Measurements from ENCODE around the gene DOCK7.

Gene DOCK7

DNA sequence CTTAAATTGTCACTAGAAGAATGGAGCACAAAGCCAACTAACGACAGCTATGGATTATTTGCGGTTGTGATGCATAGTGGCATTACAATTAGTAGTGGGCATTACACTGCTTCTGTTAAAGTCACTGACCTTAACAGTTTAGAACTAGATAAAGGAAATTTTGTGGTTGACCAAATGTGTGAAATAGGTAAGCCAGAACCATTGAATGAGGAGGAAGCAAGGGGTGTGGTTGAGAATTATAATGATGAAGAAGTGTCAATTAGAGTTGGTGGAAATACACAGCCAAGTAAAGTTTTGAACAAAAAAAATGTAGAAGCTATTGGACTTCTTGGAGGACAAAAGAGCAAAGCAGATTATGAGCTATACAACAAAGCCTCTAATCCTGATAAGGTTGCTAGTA is 237.9 kb downstream of the DOCK7 start:
- no peak overlapping the region for H3K4me3 Mint-ChIP-seq

DNA sequence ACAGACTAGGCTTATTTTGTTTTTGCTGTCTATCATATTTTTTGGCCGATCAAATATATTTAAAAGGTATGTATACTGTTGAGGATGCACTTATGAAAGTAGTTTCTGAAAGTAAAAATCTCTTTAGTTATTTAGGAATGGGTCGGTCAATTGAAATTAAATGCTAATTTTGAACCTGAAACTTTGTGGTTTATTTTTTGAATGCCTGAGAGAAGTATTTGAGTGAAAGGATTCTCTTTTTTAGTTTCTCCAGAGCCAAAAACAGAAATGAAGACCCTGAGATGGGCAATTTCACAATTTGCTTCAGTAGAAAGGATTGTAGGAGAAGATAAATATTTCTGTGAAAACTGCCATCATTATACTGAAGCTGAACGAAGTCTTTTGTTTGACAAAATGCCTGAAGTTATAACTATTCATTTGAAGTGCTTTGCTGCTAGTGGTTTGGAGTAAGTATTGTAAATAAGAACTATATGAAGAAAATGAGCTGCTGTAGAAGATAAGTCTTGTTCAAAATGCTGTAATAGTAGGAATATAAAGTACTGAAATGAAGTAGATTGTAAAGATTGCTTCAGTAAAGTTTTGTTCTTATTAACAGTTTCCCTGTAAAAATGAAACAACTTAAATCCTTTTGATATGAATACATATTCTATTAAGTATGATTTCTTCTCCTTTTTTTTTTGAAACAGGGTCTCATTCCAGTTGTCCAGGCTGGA is 239.8 kb downstream of the DOCK7 start:
- peaks cover 35% of the 10 kb centered on the region for H3K4me1 Mint-ChIP-seq
- no peaks in the 10 kb centered on the region for H3K27me3 Mint-ChIP-seq
- CTCF ChIA-PET, result interaction anchor here (0.7 kb wide), 1 partner anchor 48 kb away, joined by 3 read pairs; no protein-coding TSS in a partner anchor
- no peaks in the 10 kb centered on the region for H3K9me3 Mint-ChIP-seq
- DNase-seq, result no peak
- H3K27ac Mint-ChIP-seq, result no peak overlapping the region
- H3K4me3 Mint-ChIP-seq, result no peak overlapping the region
- H3K36me3 Mint-ChIP-seq, result peaks cover 60% of the 10 kb centered on the region

More for the DNA sequence above, 237.9 kb downstream of the DOCK7 start:
- Mint-ChIP-seq H3K9me3 (no peaks in the 10 kb centered on the region), H3K4me1 (peaks cover 31% of the 10 kb centered on the region), H3K36me3 (peaks cover 59% of the 10 kb centered on the region), H3K27ac (peak overlapping the region; percentile 56), H3K27me3 (no peaks in the 10 kb centered on the region)
- CTCF ChIA-PET, result no interaction called here
- no peak for DNase-seq

DNA sequence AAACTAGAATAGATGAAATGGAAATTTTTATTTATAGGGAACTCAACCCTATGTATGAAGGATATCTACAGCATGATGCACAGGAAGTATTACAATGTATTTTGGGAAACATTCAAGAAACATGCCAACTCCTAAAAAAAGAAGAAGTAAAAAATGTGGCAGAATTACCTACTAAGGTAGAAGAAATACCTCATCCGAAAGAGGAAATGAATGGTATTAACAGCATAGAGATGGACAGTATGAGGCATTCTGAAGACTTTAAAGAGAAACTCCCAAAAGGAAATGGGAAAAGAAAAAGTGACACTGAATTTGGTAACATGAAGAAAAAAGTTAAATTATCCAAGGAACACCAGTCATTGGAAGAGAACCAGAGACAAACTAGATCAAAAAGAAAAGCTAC is 243.5 kb downstream of the DOCK7 start:
- DNase-seq, result no peak
- Mint-ChIP-seq H3K4me1 (peaks cover 49% of the 10 kb centered on the region), H3K9me3 (no peaks in the 10 kb centered on the region), H3K4me3 (no peak overlapping the region), H3K27ac (no peak overlapping the region), H3K36me3 (peaks cover 70% of the 10 kb centered on the region), H3K27me3 (no peaks in the 10 kb centered on the region)
- CTCF ChIA-PET, result no interaction called here

DNA sequence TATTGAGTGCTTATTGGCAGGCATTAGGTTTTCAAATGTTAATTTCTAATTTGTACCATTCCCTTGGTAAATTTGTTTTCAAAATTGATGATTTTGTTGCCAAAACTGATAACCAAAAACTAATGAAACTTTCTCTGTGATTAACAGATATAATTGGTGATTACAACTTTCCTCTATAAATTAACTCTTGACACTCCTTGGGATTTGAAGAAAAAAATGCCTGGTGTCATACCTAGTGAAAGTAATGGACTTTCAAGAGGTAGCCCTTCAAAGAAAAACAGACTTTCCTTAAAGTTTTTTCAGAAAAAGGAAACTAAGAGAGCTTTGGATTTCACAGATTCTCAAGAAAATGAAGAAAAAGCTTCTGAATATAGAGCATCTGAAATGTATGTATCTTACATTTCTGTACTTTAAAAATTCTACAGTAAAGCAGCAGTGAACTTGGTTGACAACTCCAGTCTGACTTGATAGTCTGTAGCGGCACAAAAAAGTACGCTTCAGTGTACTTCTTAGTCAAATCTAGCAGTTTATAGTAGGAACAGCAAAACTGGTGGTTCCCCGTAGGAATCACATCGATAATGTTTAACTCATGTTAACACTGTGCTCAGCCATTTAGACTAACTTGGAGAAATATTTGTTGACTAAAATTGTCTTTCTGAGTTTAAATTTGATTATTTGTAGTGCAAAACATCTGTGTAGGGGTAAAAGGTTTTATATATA is 248.4 kb downstream of the DOCK7 start:
- Mint-ChIP-seq H3K9me3 (no peaks in the 10 kb centered on the region), H3K36me3 (peaks cover 44% of the 10 kb centered on the region), H3K27me3 (no peaks in the 10 kb centered on the region), H3K4me1 (peaks cover 47% of the 10 kb centered on the region), H3K27ac (peak overlapping the region; percentile 70), H3K4me3 (peak overlapping the region; percentile 86)
- no peak for DNase-seq
- CTCF ChIA-PET, result interaction anchor here (1.3 kb wide), 1 partner anchor 307 kb away, joined by 5 read pairs; no protein-coding TSS in a partner anchor

GRCh38 chr1:62438163-62438562 is 250.0 kb downstream of the DOCK7 start:
- DNase-seq, result no peak
- Mint-ChIP-seq H3K9me3 (no peaks in the 10 kb centered on the region), H3K4me1 (peaks cover 48% of the 10 kb centered on the region), H3K4me3 (peak overlapping the region; percentile 86), H3K27me3 (no peaks in the 10 kb centered on the region), H3K36me3 (peaks cover 39% of the 10 kb centered on the region), H3K27ac (peak overlapping the region; percentile 88)
- CTCF ChIA-PET, result no interaction called here

DNA sequence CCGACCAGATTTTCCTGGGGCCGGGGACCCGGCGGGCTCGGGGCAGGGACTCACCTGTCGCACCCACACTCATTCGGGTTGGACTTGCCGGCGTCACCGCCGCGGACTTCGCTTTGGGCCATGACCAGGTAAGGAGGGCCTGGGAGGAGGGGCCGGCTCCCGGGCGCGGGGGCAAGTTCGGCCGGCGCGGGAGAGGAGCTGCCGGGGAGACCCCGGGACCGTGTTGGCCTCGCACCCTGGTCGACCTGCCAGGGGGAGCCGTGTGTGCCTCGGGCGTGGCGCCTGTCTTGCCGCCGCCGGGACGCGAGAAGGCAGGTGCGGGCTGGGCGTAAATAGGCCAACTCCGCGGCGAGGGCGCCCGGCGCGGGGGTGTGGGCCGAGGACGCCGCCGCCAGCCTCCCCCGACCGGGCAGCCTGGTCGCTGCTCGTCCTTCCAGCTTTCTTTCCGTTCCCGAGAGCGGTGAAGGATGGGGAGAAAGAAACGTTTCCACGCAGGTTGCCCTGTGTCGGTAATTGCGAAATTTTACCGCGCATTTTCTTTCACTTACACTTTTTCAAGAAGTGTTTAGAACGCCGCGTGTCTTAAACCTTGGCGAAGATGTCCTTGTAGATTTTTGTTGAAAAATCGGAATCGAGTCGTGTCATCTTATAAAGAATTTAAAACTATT is 250.8 kb downstream of the DOCK7 start:
- Mint-ChIP-seq H3K4me1 (peaks cover 48% of the 10 kb centered on the region), H3K27me3 (peaks cover 4% of the 10 kb centered on the region), H3K4me3 (peak overlapping the region; percentile 86), H3K36me3 (peaks cover 35% of the 10 kb centered on the region), H3K9me3 (no peaks in the 10 kb centered on the region), H3K27ac (peak overlapping the region; percentile 100)
- CTCF ChIA-PET, result no interaction called here
- DNase-seq, result no peak

- Mint-ChIP-seq H3K27me3 (peaks cover 5% of the 10 kb centered on the region), H3K4me3 (peak within 1 kb of the TSS; percentile 86), H3K9me3 (no peaks in the 10 kb centered on the region), H3K27ac (peak within 1 kb of the TSS; percentile 100), H3K36me3 (peaks cover 30% of the 10 kb centered on the region), H3K4me1 (peaks cover 43% of the 10 kb centered on the region)
- DNase-seq, result peak; percentile 99
- CTCF ChIA-PET, result no interaction called here
These were observed 251.5 kb downstream of the DOCK7 start, which contains the start of gene USP1 for GRCh38 chr1:62436466-62437272. Gene USP1, plus strand, starts transcription at chr1:62437049. Its CDS starts 2,819 bp downstream, at chr1:62439868.

DNA sequence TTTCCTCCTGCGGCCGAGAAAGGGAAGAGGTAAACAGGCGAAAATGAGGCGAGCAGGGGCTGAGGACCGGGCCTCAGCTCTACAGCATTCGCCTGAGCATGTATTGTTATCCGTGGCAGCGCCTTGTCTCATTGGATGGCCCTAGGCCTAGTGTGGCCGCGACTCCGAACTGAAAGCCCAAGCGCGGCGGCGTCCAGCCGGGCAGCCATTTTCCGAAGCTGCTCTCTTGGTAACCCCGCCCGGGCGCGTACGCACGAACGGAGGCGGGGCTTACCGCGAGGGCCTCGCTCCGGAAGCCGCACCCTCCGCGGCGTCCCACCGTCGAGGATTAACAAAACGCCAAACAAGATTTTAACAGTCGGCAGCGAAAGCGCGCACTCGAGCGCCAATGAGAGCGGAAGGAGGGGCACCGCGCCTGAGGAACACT is 252.1 kb downstream of the DOCK7 start:
- H3K36me3 Mint-ChIP-seq, result peaks cover 24% of the 10 kb centered on the region
- H3K9me3 Mint-ChIP-seq, result no peaks in the 10 kb centered on the region
- H3K27me3 Mint-ChIP-seq, result peaks cover 5% of the 10 kb centered on the region
- CTCF ChIA-PET, result interaction anchor here (1.2 kb wide), 1 partner anchor 310 kb away, joined by 3 read pairs; no protein-coding TSS in a partner anchor
- H3K4me1 Mint-ChIP-seq, result peaks cover 37% of the 10 kb centered on the region
- H3K27ac Mint-ChIP-seq, result peak overlapping the region; percentile 100
- peak overlapping the region; percentile 86 for H3K4me3 Mint-ChIP-seq
- DNase-seq, result no peak

GRCh38 chr1:62435231-62436038 is 252.8 kb downstream of the DOCK7 start:
- peaks cover 17% of the 10 kb centered on the region for H3K36me3 Mint-ChIP-seq
- H3K9me3 Mint-ChIP-seq, result no peaks in the 10 kb centered on the region
- H3K27me3 Mint-ChIP-seq, result peaks cover 8% of the 10 kb centered on the region
- CTCF ChIA-PET, result interaction anchor here (0.7 to 1.2 kb wide), 2 partner anchors 11 to 311 kb away, joined by 3 read pairs; no protein-coding TSS in a partner anchor
- peak overlapping the region; percentile 100 for H3K27ac Mint-ChIP-seq
- H3K4me3 Mint-ChIP-seq, result peak overlapping the region; percentile 86
- H3K4me1 Mint-ChIP-seq, result peaks cover 30% of the 10 kb centered on the region
- no peak for DNase-seq

DNA sequence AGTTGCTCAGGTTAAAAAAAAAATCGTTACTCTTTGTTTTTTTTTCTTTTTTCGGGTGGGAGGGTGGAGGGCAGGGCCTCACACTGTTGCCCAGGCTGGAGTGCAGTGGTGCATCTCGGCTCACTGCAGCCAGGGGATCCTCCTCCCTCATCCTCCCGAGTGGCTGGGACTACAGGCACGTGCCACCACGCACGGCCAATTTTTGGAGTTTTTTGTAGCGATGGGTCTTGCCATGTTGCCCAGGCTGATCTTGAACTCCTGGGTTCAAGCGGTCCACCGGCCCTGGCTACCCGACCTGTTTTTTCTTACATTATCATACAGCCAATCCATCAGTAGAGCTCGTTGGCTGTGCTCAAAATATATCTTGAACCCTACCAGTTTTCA is 253.6 kb downstream of the DOCK7 start:
- Mint-ChIP-seq H3K9me3 (no peaks in the 10 kb centered on the region), H3K4me1 (peaks cover 22% of the 10 kb centered on the region), H3K27me3 (peaks cover 8% of the 10 kb centered on the region), H3K4me3 (peak overlapping the region; percentile 86), H3K27ac (peak overlapping the region; percentile 63), H3K36me3 (peaks cover 12% of the 10 kb centered on the region)
- CTCF ChIA-PET, result interaction anchor here (0.7 to 1.2 kb wide), 2 partner anchors 12 to 312 kb away, joined by 3 read pairs; no protein-coding TSS in a partner anchor
- DNase-seq, result no peak

GRCh38 chr1:62433861-62434617 is 254.1 kb downstream of the DOCK7 start:
- H3K36me3 Mint-ChIP-seq, result peaks cover 12% of the 10 kb centered on the region
- H3K27ac Mint-ChIP-seq, result peak overlapping the region; percentile 63

GRCh38 chr1:62429581-62429980 is 258.6 kb downstream of the DOCK7 start:
- peaks cover 4% of the 10 kb centered on the region for H3K4me1 Mint-ChIP-seq
- H3K27me3 Mint-ChIP-seq, result peaks cover 11% of the 10 kb centered on the region
- CTCF ChIA-PET, result no interaction called here
- H3K9me3 Mint-ChIP-seq, result no peaks in the 10 kb centered on the region
- H3K36me3 Mint-ChIP-seq, result no peaks in the 10 kb centered on the region
- H3K27ac Mint-ChIP-seq, result no peak overlapping the region
- no peak overlapping the region for H3K4me3 Mint-ChIP-seq
- DNase-seq, result no peak

More at GRCh38 chr1:62433861-62434617, 254.1 kb downstream of the DOCK7 start:
- no peak for DNase-seq
- H3K27me3 Mint-ChIP-seq, result peaks cover 8% of the 10 kb centered on the region
- CTCF ChIA-PET, result interaction anchor here (0.6 kb wide), 1 partner anchor 290 kb away, joined by 4 read pairs; no protein-coding TSS in a partner anchor
- peaks cover 18% of the 10 kb centered on the region for H3K4me1 Mint-ChIP-seq
- H3K9me3 Mint-ChIP-seq, result no peaks in the 10 kb centered on the region
- H3K4me3 Mint-ChIP-seq, result peak overlapping the region; percentile 36

All from activated naive CD4-positive, alpha-beta T cell treated with anti-CD3 and anti-CD28 coated beads, Interleukin-2, amount 10 ng/mL, durations not matched to agents 7 days and 5 days (primary cell).